ENCODE data around the gene PKD2. TPM values are rescaled to one million over a fixed set of nuclear protein-coding genes. Genes with fewer than 3 reads are reported as not detected.

PKD2 gene
- total RNA-seq, 1 experiment from 2014 or later: 38.4 TPM

DNA sequence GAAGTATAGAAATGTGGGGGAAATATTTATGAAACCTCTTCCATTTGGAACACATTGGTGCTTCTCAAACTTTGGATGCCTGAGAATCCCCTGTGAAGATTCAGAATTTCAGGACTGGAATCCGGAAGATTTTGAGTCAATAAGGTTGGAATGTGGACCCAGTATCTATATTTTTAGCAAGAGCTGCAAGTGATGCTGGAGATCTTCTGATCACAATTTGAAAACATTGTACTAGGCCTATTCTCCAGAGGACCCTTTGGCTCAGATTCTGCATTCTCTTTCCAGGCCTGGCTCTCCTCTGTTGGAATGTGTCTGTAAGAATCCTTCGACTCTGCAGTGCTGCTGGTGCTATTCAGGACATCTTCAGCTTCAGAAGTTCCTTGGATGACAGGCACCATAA is 2.4 kb upstream of the PKD2 start:
- no peak overlapping the region for H2BK120ac ChIP-seq (ENCODE audit: low read depth, low read length, poor library complexity, severe bottlenecking)
- no peak for DNase-seq
- H3K27me3 ChIP-seq (ENCODE audit: insufficient read depth, low read length): peaks cover 3% of the 10 kb centered on the region
- H2BK12ac ChIP-seq (ENCODE audit: insufficient read length, low read depth, low read length): no peak overlapping the region
- no peak overlapping the region for H2BK20ac ChIP-seq (ENCODE audit: low read depth, low read length, poor library complexity, severe bottlenecking)
- no peak overlapping the region for H3K9ac ChIP-seq (ENCODE audit: extremely low read depth, insufficient read length, low read length)
- H3K79me1 ChIP-seq (ENCODE audit: insufficient read depth, low read depth, low read length, poor library complexity, severe bottlenecking): no peaks in the 10 kb centered on the region
- H4K20me1 ChIP-seq (ENCODE audit: control insufficient read depth, insufficient read depth, insufficient read length): no peaks in the 10 kb centered on the region
- H3K79me2 ChIP-seq (ENCODE audit: insufficient read depth, low read length): peaks cover 7% of the 10 kb centered on the region; the same call in 1 of the 2 replicates
- H4K5ac ChIP-seq (ENCODE audit: insufficient read length, low read depth, low read length): no peak overlapping the region
- H4K8ac ChIP-seq (replicated peaks; ENCODE audit: insufficient read length, low read depth, low read length): no peak overlapping the region
- H2BK15ac ChIP-seq (ENCODE audit: low read depth, low read length): no peak overlapping the region
- H2AK5ac ChIP-seq (ENCODE audit: insufficient read length, low read length): no peak overlapping the region
- H3K4me1 ChIP-seq (ENCODE audit: insufficient read depth, low read length): peaks cover 5% of the 10 kb centered on the region; the same call in 1 of the 2 replicates
- H3T11ph ChIP-seq (ENCODE audit: low read length): no peak overlapping the region
- TF ChIP-seq, protein P1, sequence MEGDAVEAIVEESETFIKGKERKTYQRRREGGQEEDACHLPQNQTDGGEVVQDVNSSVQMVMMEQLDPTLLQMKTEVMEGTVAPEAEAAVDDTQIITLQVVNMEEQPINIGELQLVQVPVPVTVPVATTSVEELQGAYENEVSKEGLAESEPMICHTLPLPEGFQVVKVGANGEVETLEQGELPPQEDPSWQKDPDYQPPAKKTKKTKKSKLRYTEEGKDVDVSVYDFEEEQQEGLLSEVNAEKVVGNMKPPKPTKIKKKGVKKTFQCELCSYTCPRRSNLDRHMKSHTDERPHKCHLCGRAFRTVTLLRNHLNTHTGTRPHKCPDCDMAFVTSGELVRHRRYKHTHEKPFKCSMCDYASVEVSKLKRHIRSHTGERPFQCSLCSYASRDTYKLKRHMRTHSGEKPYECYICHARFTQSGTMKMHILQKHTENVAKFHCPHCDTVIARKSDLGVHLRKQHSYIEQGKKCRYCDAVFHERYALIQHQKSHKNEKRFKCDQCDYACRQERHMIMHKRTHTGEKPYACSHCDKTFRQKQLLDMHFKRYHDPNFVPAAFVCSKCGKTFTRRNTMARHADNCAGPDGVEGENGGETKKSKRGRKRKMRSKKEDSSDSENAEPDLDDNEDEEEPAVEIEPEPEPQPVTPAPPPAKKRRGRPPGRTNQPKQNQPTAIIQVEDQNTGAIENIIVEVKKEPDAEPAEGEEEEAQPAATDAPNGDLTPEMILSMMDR (conservative IDR thresholded peaks at IDR 0.05): no peak
- WGBS (ENCODE audit: extremely low coverage, insufficient read length, low lambda C conversion rate): no CpG with 5 or more reads among the region's 2 CpGs
- H4K91ac ChIP-seq (ENCODE audit: insufficient read length, low read depth, low read length): no peak overlapping the region
- no peaks in the 10 kb centered on the region for H3K9me3 ChIP-seq (ENCODE audit: control insufficient read depth, low read depth, low read length)
- no peak overlapping the region for H3K56ac ChIP-seq (ENCODE audit: insufficient read length, low read depth, low read length)
- H3K27ac Mint-ChIP-seq: no peak overlapping the region
- no peak overlapping the region for H3K27ac ChIP-seq (ENCODE audit: insufficient read length, low read depth, low read length)
- H3K18ac ChIP-seq (ENCODE audit: insufficient read length, low read depth, low read length): no peak overlapping the region
- peaks cover 26% of the 10 kb centered on the region for H3K27me3 Mint-ChIP-seq (ENCODE audit: low read depth)
- H3K23me2 ChIP-seq (ENCODE audit: insufficient read length, low read depth, low read length, poor library complexity, severe bottlenecking): peaks cover 5% of the 10 kb centered on the region
- no peak overlapping the region for H3K14ac ChIP-seq (ENCODE audit: insufficient read depth, low read length)
- no peak overlapping the region for H3K23ac ChIP-seq (ENCODE audit: insufficient read length, low read depth, low read length)
- peaks cover 0 to 2% (median 2%) of the 10 kb centered on the region in 3 experiments; a peak in 1 of 7 replicates for H3K36me3 Mint-ChIP-seq (ENCODE audit: insufficient read depth in 1 of 3, low read depth in 3 of 3)
- no peak overlapping the region for H2AFZ ChIP-seq (ENCODE audit: low read length)
- H2BK5ac ChIP-seq (ENCODE audit: insufficient read length, low read length): no peak overlapping the region
- no peak overlapping the region for H3K4me2 ChIP-seq (ENCODE audit: insufficient read depth, insufficient read length, low read length)
- no peak overlapping the region for H3K4ac ChIP-seq (ENCODE audit: low read depth, low read length)
- peaks cover 0 to 2% of the 10 kb centered on the region in 2 experiments; a peak in 1 of 5 replicates for H3K9me3 Mint-ChIP-seq
- peaks cover 25 to 28% of the 10 kb centered on the region in 2 experiments for H3K4me1 Mint-ChIP-seq
- H3K4me3 Mint-ChIP-seq: no peak overlapping the region
